K562 (cell line): Measurements from ENCODE around the gene WDR93. TPM values are rescaled to one million over a fixed set of nuclear protein-coding genes. Genes with fewer than 3 reads are reported as not detected.

ENCODE experiments used
- KLF13 ChIP-seq: fragments of 450-650 bp; IDR thresholded peaks from 2 replicates; pipeline ENCODE4 v1.6.1; 2016; ENCODE audit warnings: missing genetic modification characterization, low read depth, mild to moderate bottlenecking, missing compliant biosample characterization, moderate library complexity, borderline replicate concordance
- L3MBTL2 ChIP-seq: fragments of 450-650 bp; IDR thresholded peaks from 2 replicates; pipeline ENCODE4 v1.6.1; 2016; ENCODE audit warnings: mild to moderate bottlenecking, moderate library complexity
- MTA2 ChIP-seq: fragments of 450-650 bp; IDR thresholded peaks from 2 replicates; pipeline ENCODE4 v1.6.1; 2016; ENCODE audit warnings: low read depth
- RBM39 ChIP-seq: fragments of 200-400 bp; formaldehyde crosslinking; optimal IDR thresholded peaks from 2 replicates; pipeline ENCODE3; 2018; ENCODE audit warnings: low read depth, low read length
- YY1 ChIP-seq, 3 experiments: IDR thresholded peaks; 2 replicates each; pipeline ENCODE4 v1.6.1; 2011; ENCODE audit warnings: low read length in 2 of 3, mild to moderate bottlenecking in 2 of 3, moderate library complexity in 2 of 3, borderline replicate concordance in 1 of 3, control low read depth in 1 of 3, low read depth in 1 of 3; ENCODE audit not compliant: insufficient read depth in 3 of 3, insufficient replicate concordance in 2 of 3, control insufficient read depth in 1 of 3, insufficient read length in 1 of 3; ENCODE audit errors: extremely low read depth in 1 of 3
- ZFP91 ChIP-seq: sonication (generic); formaldehyde crosslinking; IDR thresholded peaks from 2 replicates; pipeline ENCODE4 v1.8.0; 2022; ENCODE audit warnings: mild to moderate bottlenecking, missing genetic modification reagents
- ZNF740 ChIP-seq, 3 experiments: fragments of 200-800 bp in 1 of 3; sonication (Bioruptor generic) in 1 of 3; sonication (generic) in 1 of 3; formaldehyde crosslinking in 1 of 3; IDR thresholded peaks; 2 replicates each; pipeline versions ENCODE4 v1.6.1 to v1.8.0; 2016 to 2022; ENCODE audit warnings: mild to moderate bottlenecking in 2 of 3, missing compliant biosample characterization in 2 of 3, missing genetic modification characterization in 2 of 3, missing genetic modification reagents in 1 of 3
- polyA plus RNA-seq, 8 experiments: library from polyadenylated mRNA; depleted of rRNA in 4 of 8; stranded (reverse) in 5 of 8; unstranded in 3 of 8; fragments of >200 nt; fragmentation: Nextera tagmentation in 2 of 8; fragmentation: Illumina TruSeq in 1 of 8; extraction: Ambion mirVana in 2 of 8; extraction: Trizol in 1 of 8; gene quantifications; 2 replicates each; pipeline versions ENCODE4 v1.2.1 to v1.2.3, GENCODE V29; 2011 to 2014; ENCODE audit warnings: inconsistent platforms in 1 of 8, missing spikeins in 1 of 8
- total RNA-seq, 7 experiments: library from RNA; depleted of rRNA in 6 of 7; stranded (reverse); fragments of >200 nt in 6 of 7; fragmentation: Illumina TruSeq in 2 of 7; extraction: Trizol in 2 of 7; gene quantifications; 2 replicates each; pipeline versions ENCODE4 v1.2.1 to v1.2.3, GENCODE V29; 2011 to 2021; ENCODE audit warnings: low replicate concordance in 1 of 7
- TF ChIP-seq, protein P1 (sequence below): fragments of 450-650 bp; conservative IDR thresholded peaks from 2 replicates; pipeline ENCODE4 v1.6.1; 2016; ENCODE audit warnings: missing genetic modification characterization, low read depth, mild to moderate bottlenecking, control low read depth, missing compliant biosample characterization
- TF ChIP-seq, protein P2 (sequence below), 3 experiments: fragments of 200-800 bp in 1 of 3; fragments of 250-450 bp in 1 of 3; fragments of 450-650 bp in 1 of 3; sonication (Bioruptor Pico) in 1 of 3; sonication (Bioruptor generic) in 1 of 3; formaldehyde crosslinking in 1 of 3; IDR thresholded peaks; 2 replicates each; pipeline versions ENCODE4 v1.6.1 to v1.8.0; 2016 to 2022; ENCODE audit warnings: mild to moderate bottlenecking in 2 of 3, missing genetic modification characterization in 2 of 3, missing compliant biosample characterization in 1 of 3, moderate library complexity in 1 of 3

WDR93 gene
- total and polyA plus RNA-seq, 9 of the 15 experiments (the other 6 are each of a cell fraction or from before 2014, with no cell fraction given): not detected

DNA sequence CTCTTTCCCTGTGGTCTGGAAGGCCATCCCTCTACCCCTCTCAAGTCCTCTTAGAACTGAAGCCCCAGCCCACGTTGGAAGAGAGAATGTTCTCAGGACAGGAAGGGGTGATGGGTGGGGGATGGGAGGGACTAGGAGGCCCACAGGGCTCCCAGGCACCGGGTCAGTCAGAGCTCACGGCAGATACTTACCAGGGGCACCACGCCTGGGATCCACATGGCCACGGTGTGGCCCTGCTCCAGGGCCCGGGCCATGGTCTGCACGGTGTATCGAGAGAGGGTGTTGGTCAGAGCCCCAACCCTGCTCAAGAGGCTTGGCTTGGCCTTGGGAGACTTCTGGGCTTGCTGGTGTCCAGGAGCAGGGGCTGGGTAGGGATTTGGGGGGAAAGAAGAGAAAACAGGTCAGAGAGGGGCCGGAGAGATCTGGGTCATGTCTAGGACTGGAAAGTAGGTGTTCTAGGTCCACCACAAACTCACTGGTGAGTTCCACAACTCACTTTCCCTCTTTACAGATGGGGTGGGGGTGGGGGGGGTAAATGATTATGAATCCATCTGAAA, 21.2 kb upstream of the WDR93 start (continued):
- TF ChIP-seq YY1 (IDR thresholded peaks at IDR 0.05; ENCODE audit: borderline replicate concordance in 1 of 3, control insufficient read depth in 1 of 3, extremely low read depth in 1 of 3, insufficient read depth in 3 of 3, insufficient read length in 1 of 3, insufficient replicate concordance in 2 of 3, low read depth in 1 of 3, low read length in 2 of 3) (no peak), KLF13 (tag) (no peak), ZFP91 (CRISPR knock-in tag) (no peak), RBM39 (no peak), L3MBTL2 (no peak), ZNF740 (CRISPR knock-in tag; IDR thresholded peaks at IDR 0.05) (no peak), ZNF740 (tag; IDR thresholded peaks at IDR 0.05) (no peak), MTA2 (no peak)
- TF ChIP-seq, protein P1, sequence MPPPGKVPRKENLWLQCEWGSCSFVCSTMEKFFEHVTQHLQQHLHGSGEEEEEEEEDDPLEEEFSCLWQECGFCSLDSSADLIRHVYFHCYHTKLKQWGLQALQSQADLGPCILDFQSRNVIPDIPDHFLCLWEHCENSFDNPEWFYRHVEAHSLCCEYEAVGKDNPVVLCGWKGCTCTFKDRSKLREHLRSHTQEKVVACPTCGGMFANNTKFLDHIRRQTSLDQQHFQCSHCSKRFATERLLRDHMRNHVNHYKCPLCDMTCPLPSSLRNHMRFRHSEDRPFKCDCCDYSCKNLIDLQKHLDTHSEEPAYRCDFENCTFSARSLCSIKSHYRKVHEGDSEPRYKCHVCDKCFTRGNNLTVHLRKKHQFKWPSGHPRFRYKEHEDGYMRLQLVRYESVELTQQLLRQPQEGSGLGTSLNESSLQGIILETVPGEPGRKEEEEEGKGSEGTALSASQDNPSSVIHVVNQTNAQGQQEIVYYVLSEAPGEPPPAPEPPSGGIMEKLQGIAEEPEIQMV: no peak
- TF ChIP-seq, protein P2, sequence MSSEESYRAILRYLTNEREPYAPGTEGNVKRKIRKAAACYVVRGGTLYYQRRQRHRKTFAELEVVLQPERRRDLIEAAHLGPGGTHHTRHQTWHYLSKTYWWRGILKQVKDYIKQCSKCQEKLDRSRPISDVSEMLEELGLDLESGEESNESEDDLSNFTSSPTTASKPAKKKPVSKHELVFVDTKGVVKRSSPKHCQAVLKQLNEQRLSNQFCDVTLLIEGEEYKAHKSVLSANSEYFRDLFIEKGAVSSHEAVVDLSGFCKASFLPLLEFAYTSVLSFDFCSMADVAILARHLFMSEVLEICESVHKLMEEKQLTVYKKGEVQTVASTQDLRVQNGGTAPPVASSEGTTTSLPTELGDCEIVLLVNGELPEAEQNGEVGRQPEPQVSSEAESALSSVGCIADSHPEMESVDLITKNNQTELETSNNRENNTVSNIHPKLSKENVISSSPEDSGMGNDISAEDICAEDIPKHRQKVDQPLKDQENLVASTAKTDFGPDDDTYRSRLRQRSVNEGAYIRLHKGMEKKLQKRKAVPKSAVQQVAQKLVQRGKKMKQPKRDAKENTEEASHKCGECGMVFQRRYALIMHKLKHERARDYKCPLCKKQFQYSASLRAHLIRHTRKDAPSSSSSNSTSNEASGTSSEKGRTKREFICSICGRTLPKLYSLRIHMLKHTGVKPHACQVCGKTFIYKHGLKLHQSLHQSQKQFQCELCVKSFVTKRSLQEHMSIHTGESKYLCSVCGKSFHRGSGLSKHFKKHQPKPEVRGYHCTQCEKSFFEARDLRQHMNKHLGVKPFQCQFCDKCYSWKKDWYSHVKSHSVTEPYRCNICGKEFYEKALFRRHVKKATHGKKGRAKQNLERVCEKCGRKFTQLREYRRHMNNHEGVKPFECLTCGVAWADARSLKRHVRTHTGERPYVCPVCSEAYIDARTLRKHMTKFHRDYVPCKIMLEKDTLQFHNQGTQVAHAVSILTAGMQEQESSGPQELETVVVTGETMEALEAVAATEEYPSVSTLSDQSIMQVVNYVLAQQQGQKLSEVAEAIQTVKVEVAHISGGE (CRISPR knock-in tag; IDR thresholded peaks at IDR 0.05): no peak
- TF ChIP-seq, all 486 proteins: peak for 0
